Lower leg skin (tissue), 3 donors: ENCODE data around the gene PRRG3.

Experiments used
- POLR2A ChIP-seq, 2 donors: fragments of 450-650 bp; IDR thresholded peaks; one replicate each; pipeline ENCODE4 v1.6.1; 2016 to 2017; ENCODE audit warnings: antibody characterized with exemption in 2 of 2, mild to moderate bottlenecking in 1 of 2, moderate library complexity in 1 of 2
- TF ChIP-seq, protein P1 (sequence below), 3 donors: fragments of 450-650 bp; IDR thresholded peaks; one replicate each; pipeline ENCODE4 v1.5.1; 2016; ENCODE audit warnings: antibody characterized with exemption in 3 of 3, mild to moderate bottlenecking in 3 of 3, moderate library complexity in 2 of 3

DNA sequence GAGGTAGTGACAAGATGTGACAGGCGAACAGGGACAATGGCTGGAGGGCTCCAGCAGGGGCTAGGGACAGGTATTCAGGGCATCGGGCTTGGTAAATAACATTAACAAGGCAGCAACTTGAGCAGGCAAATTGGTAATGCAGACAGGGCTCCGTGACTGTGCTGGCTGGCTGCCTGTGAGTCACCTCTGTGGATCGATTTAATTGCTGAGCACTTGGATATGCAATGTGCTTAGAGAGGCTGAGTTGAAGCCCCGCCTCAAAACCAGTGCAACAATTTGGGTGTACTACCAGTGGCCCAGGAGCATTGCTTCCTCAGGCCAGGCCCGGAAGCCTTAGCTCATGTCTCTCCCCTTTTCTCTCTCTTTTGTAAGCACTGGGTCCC is 58.8 kb downstream of the PRRG3 start:
- TF ChIP-seq, protein P1, sequence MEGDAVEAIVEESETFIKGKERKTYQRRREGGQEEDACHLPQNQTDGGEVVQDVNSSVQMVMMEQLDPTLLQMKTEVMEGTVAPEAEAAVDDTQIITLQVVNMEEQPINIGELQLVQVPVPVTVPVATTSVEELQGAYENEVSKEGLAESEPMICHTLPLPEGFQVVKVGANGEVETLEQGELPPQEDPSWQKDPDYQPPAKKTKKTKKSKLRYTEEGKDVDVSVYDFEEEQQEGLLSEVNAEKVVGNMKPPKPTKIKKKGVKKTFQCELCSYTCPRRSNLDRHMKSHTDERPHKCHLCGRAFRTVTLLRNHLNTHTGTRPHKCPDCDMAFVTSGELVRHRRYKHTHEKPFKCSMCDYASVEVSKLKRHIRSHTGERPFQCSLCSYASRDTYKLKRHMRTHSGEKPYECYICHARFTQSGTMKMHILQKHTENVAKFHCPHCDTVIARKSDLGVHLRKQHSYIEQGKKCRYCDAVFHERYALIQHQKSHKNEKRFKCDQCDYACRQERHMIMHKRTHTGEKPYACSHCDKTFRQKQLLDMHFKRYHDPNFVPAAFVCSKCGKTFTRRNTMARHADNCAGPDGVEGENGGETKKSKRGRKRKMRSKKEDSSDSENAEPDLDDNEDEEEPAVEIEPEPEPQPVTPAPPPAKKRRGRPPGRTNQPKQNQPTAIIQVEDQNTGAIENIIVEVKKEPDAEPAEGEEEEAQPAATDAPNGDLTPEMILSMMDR (IDR thresholded peaks at IDR 0.05): no peak
- no peak for TF ChIP-seq POLR2A (IDR thresholded peaks at IDR 0.05)
